22Rv1 (cell line): ENCODE data around the gene SLC44A5.
"Not testable (repeated sequence)": the region's sequence is repeated elsewhere in the genome, so short reads cannot be mapped to it uniquely, and the experiment has no call there.

Experiments used
- H3K27ac ChIP-seq: fragments of 450-650 bp; 2 replicates; pipeline ENCODE4 v1.5.1; 2017
- ZFX ChIP-seq: fragments of 450-650 bp; IDR thresholded peaks from 2 replicates; pipeline ENCODE4 v1.6.1; 2017; ENCODE audit warnings: antibody characterized with exemption, borderline replicate concordance
- TF ChIP-seq, protein P1 (sequence below): fragments of 450-650 bp; IDR thresholded peaks from 2 replicates; pipeline ENCODE4 v1.5.1; 2017; ENCODE audit warnings: mild to moderate bottlenecking

SLC44A5 gene

DNA sequence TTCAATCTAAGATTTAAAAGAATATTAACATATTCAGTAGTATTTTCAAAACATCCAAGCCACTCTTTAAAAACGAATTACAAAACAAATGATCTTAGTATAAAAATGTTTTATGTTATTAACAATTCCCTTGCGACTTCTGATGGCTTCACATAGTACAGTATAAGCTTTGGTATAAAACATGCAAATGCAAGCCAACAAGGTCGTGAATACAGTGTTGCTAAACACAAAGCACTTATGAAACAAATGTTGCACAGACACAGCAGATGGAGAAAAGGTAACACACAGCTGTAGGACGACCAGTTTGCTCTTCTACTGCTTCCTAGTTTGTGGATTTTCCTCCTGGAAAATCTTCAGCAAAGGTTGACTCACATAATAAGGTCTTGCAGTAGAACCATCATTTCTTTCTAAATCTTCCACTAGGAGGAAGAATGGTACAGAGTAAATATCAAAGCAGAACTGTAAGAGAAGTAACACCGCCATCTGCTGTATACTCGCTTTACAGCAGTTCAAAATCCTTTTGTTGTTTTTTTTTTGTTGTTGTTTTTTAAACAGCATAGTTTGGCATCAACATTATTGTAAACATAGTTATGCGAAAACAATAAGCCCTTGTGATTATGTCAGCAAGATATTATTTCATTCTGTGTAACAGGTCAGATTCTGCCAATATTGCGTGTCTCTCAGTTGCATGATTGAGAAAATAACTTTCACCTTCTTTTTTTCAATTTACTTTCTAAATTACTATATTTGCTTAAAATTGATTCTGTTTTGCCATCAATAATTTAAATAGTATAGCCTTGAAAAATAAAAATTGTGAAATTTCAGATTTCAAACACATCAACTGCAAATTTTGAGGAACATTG lies 407.3 kb downstream of the SLC44A5 start:
- no peak for TF ChIP-seq ZFX
- TF ChIP-seq, protein P1, sequence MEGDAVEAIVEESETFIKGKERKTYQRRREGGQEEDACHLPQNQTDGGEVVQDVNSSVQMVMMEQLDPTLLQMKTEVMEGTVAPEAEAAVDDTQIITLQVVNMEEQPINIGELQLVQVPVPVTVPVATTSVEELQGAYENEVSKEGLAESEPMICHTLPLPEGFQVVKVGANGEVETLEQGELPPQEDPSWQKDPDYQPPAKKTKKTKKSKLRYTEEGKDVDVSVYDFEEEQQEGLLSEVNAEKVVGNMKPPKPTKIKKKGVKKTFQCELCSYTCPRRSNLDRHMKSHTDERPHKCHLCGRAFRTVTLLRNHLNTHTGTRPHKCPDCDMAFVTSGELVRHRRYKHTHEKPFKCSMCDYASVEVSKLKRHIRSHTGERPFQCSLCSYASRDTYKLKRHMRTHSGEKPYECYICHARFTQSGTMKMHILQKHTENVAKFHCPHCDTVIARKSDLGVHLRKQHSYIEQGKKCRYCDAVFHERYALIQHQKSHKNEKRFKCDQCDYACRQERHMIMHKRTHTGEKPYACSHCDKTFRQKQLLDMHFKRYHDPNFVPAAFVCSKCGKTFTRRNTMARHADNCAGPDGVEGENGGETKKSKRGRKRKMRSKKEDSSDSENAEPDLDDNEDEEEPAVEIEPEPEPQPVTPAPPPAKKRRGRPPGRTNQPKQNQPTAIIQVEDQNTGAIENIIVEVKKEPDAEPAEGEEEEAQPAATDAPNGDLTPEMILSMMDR: peak; percentile 89

DNA sequence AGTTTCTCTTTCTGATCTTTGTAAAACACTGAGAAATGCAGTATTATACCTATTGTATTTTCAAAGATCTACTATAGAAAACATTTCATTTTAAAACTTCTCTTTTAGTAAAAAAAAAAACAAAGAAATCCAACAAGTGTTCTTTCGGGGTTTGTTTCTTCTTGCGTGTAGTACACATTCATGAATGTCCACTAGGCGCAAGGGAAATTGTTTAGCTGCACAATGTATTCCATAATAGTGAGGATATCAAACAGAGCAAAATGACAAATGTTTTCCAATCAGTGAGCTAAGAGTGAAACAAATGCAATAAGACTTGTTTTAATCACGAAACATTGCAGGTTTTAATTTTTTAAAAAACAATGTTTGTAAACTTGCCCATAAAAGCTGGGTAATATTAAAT lies 408.2 kb downstream of the SLC44A5 start:
- H3K27ac ChIP-seq: no peak overlapping the region
- no peak for TF ChIP-seq ZFX
- TF ChIP-seq, protein P1: no peak

More for the DNA sequence above, 407.3 kb downstream of the SLC44A5 start:
- no peak overlapping the region for H3K27ac ChIP-seq

DNA sequence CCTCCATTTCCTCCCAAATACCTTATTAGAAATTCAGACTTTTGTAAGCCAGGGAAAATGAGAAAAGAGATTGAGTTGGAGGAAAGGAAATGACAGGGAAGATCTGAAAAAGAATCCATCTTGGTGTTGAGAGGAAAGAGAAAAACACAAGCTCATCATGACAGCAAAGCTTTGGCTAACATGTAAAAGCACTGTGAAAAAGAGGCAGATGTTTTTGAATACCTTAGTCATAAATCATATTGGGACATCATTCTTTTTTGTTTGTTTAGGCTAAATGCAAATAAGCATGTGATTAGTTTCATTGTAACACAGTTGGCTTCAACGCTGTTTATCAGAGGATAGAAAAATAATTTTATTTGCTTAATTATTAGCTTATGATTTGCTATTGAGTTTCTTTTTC lies 412.2 kb downstream of the SLC44A5 start:
- H3K27ac ChIP-seq: no peak overlapping the region
- TF ChIP-seq, protein P1: no peak
- no peak for TF ChIP-seq ZFX

DNA sequence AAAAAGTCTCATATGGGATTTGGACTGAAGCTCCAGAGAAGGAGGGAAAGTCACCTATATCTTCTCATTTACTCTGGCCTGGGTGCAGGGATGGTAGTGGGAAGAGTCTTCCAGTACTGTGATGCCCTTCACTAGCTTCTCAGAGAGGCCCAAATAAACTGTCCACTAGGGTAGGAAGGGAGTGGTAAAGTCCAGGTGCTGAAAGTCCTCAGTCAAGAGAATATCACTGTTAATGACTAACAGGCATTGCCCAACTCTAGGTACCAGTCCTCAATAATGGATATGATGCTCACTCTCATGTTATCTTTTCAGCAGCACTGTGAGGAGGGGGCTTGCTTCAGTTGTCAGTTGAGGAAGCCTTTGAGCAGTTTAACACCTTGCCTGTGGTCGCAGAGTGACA lies 412.8 kb downstream of the SLC44A5 start:
- no peak for TF ChIP-seq ZFX
- TF ChIP-seq, protein P1: no peak
- no peak overlapping the region for H3K27ac ChIP-seq

DNA sequence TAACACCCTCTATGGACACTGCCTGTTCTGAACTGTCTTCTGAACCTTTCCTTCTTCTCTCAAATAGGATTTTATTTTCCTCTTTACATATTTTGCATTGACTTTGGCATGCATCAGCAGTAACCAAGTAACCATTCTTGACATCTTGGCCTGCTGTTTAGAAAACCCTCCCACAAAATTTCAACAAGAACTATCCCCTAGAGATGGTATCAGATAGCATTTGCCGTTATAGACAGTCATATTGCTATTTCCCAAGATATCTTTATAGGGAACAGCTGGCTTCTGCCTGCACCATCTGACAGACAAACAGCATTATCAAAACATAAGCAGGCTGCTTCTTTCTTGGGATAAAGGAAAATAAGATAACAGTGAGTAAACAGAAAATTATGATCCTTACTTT lies 422.0 kb downstream of the SLC44A5 start:
- TF ChIP-seq ZFX: no peak
- TF ChIP-seq, protein P1: no peak
- no peak overlapping the region for H3K27ac ChIP-seq

DNA sequence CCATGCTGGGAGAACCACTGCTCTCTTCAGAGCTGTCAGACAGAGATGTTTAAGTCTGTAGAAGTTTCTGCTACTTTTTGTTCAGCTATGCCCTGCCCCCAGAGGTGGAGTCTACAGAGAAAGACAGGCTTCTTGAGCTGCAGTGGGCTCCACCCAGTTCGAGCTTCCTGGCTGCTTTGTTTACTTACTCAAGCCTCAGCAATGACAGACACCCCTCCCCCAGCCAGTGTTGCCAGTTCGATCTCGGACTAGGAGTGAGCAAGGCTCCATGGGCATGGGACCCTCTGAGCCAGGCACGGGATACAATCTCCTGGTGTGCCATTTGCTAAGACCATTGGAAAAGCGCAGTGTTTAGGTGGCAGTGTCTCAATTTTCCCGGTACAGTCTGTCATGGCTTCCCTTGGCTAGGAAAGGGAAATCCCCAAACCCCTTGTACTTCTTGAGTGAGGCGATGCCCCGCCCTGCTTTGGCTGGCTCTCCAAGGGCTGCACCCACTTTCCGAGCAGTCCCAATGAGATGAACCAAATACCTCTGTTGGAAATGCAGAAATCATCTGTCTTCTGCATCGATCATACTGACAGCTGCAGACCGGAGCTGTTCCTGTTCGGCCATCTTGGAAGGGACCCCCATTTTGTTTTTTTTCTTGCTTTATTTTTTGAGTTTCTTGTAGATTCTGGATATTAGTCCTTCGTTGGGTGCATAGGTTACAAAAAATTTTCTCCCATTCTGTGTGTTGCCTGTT lies 429.5 kb downstream of the SLC44A5 start:
- H3K27ac ChIP-seq: not testable (repeated sequence)

DNA sequence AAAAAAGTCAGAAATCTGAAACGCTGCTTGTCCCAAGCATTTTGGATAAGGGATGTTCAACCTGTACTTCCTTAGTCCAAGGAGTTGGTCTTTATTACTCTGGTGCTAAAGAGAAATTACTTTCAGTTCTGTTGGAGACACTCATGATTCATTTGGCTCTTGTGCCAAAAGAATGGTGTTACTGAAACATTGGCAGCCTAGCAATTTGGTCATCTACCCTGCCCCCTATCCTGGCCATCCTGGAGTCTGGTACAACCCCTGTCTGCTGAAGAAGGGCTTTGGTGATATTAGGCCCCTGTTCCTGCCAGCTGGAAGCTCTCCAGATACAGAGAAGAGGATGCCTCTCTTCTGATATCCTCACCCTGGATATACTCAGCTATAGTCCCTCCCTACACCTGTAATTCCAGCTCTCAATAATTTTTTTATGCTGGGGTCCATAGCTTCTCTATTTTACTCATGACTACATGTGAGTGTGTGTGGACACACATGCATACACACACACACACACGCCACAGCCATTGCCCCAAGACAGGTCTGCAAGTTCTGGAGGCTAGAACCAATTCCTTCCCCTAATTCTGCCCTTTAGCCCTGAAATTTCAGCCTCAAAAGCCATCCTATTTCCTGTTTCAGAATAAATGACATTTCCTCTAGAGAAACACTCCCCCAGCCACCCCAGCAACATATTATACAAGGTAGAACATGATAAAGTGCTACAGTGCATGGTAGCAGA lies 436.7 kb downstream of the SLC44A5 start:
- no peak for TF ChIP-seq ZFX
- TF ChIP-seq, protein P1: no peak
- H3K27ac ChIP-seq: no peak overlapping the region
